ENCODE data around the gene ZNF100.
"Not testable (repeated sequence)": the region's sequence is repeated elsewhere in the genome, so short reads cannot be mapped to it uniquely, and the experiment has no call there.

The ZNF100 gene

GRCh38 chr19:21699197-21699596 is 68.2 kb downstream of the ZNF100 start:
- DNase-seq, result no peak

- DNase-seq, result no peak
These were observed 69.2 kb downstream of the ZNF100 start for GRCh38 chr19:21698215-21698614.

DNA sequence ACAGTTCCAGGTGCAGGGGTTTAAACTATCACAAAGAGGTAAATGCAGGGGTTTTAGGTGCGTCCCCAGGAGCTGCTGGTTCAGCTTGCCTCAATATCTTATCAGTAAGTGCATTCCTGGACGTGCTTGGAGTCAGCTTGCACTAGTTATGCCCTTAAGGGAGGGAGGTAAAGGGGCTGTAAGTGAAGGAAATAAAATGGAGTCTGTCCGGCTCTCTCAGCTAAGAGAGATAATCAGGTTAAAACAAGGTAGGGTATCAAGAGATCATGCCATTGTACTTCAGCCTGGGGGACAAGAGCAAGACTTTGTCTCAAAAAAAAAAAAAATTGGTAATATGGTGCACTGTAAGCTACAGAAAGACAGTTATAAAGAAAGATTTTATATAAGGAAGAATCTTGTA is 69.7 kb downstream of the ZNF100 start:
- DNase-seq, result no peak

DNA sequence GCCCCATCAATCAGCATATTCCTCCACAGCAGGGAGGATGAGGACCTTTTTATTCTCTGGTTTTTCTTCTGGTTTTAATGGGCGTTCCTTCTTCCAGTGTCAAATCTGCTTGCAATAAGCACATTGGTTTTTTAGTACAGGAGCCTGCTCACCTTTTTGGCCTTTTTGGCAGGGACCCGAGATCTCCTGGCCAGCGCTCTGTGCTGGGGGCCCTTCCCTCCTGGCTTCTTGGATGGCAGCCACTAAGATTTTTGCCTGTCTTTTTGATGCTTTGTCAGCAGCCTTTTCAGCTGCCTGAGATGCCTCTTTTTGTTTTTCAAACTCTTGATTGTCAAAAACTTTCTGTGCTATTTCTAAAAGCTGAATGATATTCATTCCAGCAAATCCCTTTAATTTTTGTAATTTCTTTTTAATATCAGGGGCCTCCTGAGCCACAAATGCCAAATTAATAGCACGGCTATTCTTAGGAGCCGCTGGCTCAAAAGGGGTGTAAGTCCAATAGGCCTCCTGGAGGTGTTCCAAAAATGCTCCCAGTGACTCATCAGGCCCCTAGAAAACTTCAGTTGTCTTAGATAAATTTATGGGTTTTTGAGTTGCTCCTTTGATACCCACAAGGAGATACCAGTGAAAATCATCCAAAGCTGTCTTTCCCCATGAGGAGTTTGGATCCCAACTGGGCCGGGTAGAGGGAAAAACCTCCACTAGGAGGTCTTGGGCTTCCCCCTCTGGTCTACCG is 73.0 kb downstream of the ZNF100 start:
- no peak for DNase-seq

GRCh38 chr19:21693399-21693798 is 74.0 kb downstream of the ZNF100 start:
- DNase-seq, result no peak

DNA sequence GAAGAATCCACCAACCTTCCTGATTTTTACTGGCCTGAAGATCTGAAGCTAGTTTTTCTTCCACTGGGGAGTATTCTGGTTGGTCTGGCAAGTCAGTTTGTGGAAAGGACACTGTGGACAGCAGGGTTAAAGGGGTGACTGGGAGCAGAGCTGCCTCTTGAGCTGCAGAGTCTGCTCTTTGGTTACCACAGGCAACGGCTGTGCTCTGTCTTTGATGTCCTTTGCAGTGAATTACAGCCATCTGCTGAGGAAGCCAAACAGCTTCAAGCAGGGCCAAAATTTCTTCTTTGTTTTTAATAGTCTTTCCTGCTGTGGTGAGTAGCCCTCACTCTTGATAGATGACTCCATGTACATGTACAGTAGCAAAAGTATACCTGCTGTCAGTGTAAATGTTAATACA is 75.7 kb downstream of the ZNF100 start:
- no peak for DNase-seq

- DNase-seq, result no peak
These were observed 78.9 kb downstream of the ZNF100 start for GRCh38 chr19:21688464-21688863.

DNA sequence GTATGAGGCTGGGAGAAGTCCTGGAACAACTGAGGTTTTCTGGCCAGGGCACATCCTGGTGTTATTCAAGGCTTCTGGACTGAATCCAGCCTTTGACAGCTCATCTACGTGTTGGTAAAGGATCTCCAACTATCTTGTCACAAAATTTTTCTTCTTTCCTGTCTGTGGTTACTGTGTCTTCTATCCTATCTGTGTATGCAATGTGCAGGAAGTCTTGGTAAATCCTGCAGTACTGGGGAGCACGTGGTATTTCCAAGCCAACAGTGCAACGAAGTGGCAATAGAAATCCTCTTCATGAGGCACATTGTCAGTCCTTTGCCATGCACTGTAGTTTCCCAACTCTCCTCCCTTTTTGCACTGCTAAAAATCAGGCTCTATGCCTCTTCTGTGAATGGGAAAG is 86.7 kb downstream of the ZNF100 start:
- DNase-seq, result no peak

DNA sequence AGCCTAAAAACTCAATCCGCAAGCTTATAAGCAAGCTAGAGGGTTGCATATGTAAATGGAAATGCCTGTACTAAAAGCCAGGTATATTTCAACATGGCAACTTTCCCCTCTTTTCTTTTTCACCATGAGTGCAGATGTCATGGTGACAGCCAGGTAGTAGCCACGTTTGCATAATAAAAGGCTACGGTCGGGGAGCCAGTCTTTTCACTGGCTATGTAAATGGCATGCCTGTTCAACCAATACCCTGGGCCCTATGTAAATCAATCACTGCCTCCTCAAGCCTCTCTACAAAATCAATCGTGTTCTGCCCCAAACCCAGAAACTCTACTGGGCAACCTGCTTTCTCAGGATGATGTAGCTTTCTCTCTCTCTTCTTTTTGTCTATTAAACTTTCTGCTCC is 87.4 kb downstream of the ZNF100 start:
- no peak for DNase-seq

- no peak for DNase-seq
These were observed 89.5 kb downstream of the ZNF100 start for GRCh38 chr19:21677696-21678418.

DNA sequence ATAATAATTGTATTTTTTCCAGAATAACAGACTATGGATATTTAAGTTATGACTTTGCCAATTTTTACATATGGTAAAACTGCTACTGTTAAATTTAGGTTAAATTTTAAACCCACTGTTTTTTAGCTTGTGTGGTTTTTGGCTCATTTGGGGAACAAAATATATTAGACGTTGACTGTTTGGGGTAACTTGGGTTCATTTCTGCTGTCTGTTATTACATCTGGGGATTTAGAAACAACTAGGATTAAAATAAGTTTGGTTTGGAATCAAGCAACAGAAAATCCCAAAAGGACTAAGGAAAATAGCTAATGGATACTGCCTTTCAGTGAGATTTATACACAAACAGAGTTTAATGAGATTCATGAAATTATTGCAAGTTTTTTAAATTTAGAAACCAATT is 92.9 kb downstream of the ZNF100 start:
- DNase-seq, result no peak

GRCh38 chr19:21673479-21673878 is 93.9 kb downstream of the ZNF100 start:
- DNase-seq, result not testable (repeated sequence)
